ENCODE data around the gene RABGAP1L. TPM values are rescaled to one million over a fixed set of nuclear protein-coding genes. Genes with fewer than 3 reads are reported as not detected.
"Not testable (repeated sequence)": the region's sequence is repeated elsewhere in the genome, so short reads cannot be mapped to it uniquely, and the experiment has no call there.

The RABGAP1L gene
- total RNA-seq, 4 donors from 2014 or later = 170 to 282 (median 182) TPM

- Histone ChIP-seq H3K9me3 (no peaks in the 10 kb centered on the region), H3K36me3 (no peaks in the 10 kb centered on the region), H3K27ac (no peak overlapping the region), H3K4me3 (no peak overlapping the region), H3K27me3 (no peaks in the 10 kb centered on the region), H3K4me1 (no peaks in the 10 kb centered on the region)
- DNase-seq = no peak
- TF ChIP-seq CTCF (IDR thresholded peaks at IDR 0.05) = no peak
- no peak for TF ChIP-seq POLR2A (IDR thresholded peaks at IDR 0.05)
Observed at GRCh38 chr1:174605198-174605597, 445.9 kb downstream of the RABGAP1L start.

DNA sequence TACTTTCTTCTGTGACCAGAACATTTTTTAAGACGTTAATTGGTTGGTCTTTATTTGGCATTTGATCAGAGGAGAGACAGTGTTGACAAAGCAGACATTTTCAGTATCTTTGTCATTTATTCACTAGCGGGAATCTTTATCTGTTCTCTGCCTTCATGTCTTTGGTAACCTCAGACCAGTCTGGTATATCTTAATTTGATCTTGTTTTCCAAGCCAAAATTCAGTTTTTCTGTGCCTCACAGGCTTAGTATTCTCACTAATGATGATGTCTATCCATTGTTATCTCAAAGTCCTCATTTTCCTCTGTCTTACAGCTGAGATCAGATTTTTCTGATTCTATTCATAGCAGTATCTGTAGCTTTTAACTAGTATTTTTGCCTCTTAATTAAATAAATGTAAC, 447.2 kb downstream of the RABGAP1L start:
- Histone ChIP-seq H3K36me3 (no peaks in the 10 kb centered on the region), H3K27ac (no peak overlapping the region), H3K4me3 (no peak overlapping the region), H3K4me1 (no peaks in the 10 kb centered on the region), H3K9me3 (no peaks in the 10 kb centered on the region), H3K27me3 (no peaks in the 10 kb centered on the region)
- no peak for DNase-seq
- TF ChIP-seq CTCF (IDR thresholded peaks at IDR 0.05) = no peak
- TF ChIP-seq POLR2A (IDR thresholded peaks at IDR 0.05) = no peak

DNA sequence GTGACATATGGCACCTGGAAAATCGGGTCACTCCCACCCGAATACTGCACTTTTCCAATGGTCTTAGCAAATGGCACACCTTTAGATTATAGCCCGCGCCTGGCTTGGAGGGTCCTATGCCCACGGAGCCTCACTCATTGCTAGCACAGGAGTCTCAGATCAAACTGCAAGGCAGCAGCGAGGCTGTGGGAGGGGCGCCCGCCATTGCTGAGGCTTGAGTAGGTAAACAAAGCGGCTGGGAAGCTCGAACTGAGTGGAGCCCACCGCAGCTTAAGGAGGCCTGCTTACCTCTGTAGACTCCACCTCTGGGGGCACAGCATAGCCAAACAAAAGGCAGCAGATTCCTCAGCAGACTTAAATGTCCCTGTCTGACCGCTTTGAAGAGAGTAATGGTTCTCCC, 458.6 kb downstream of the RABGAP1L start:
- H3K36me3 ChIP-seq, H3K9me3 ChIP-seq, H3K4me3 ChIP-seq, H3K27ac ChIP-seq, H3K4me1 ChIP-seq, H3K27me3 ChIP-seq, DNase-seq: not testable (repeated sequence)

DNA sequence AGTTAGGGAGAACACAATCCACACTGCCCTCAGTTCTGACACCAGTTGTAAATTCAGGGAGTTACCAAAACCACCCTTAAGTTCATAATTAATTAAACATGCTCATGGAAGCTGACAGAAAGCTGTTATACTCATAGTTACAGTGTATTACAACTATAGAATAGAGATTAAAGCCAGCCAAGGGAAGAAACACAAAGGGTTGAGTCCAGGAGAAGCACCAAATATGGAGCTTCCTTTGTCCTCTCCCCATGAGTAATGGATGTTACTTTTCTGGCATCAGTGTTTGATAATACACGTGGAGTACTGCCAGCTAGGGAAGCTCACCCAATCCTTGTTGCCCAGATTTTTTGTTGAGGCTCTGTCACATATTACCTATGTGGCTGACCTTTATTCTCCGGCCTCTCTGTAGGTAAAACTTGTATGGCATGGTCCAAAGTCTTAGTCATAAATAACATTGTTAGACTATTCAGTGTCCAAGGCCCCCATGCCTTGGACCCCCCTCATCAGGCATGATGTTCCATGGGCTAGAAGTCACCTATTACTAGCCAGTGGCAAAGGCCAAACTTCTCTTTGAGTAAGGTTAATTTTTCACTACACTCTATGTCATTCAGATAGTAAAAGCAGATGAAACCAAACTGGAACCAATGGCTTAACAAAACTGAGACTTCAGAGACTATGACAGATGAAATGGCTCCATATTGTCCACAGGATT, 464.2 kb downstream of the RABGAP1L start:
- H3K27ac ChIP-seq = peak overlapping the region in 1 of 4 donors; percentile 14
- H3K27me3 ChIP-seq = no peaks in the 10 kb centered on the region
- DNase-seq = no peak
- H3K36me3 ChIP-seq = no peaks in the 10 kb centered on the region
- TF ChIP-seq POLR2A (IDR thresholded peaks at IDR 0.05) (no peak), CTCF (IDR thresholded peaks at IDR 0.05) (no peak)
- no peaks in the 10 kb centered on the region for H3K9me3 ChIP-seq
- H3K4me1 ChIP-seq = no peaks in the 10 kb centered on the region
- no peak overlapping the region for H3K4me3 ChIP-seq

- Histone ChIP-seq H3K27me3 (no peaks in the 10 kb centered on the region), H3K9me3 (no peaks in the 10 kb centered on the region), H3K27ac (no peak overlapping the region), H3K4me1 (no peaks in the 10 kb centered on the region), H3K36me3 (no peaks in the 10 kb centered on the region), H3K4me3 (no peak overlapping the region)
- TF ChIP-seq CTCF (IDR thresholded peaks at IDR 0.05) (no peak), POLR2A (IDR thresholded peaks at IDR 0.05) (no peak)
- DNase-seq = no peak
Observed at GRCh38 chr1:174626031-174627025, 467.0 kb downstream of the RABGAP1L start.

DNA sequence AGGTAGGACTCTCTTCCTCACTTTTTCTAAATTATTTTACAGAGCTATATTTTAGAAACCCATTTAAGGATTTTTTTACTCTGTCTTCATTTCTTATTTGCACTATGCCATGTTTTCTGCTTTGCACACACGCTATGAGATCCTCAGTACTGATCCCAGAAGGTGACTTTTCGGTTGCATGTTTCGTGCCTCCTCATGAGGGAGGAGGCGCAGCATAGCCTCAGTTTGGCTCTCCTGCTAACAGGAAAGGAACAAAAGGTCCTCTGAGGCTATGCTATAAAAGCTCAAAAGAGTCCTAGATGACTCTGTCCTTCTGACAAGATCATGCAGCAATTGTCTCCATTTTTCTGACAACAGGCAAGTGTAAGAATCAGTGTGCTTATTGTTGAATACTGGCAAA, 478.2 kb downstream of the RABGAP1L start:
- Histone ChIP-seq H3K4me3 (no peak overlapping the region), H3K9me3 (no peaks in the 10 kb centered on the region), H3K4me1 (no peaks in the 10 kb centered on the region), H3K27me3 (no peaks in the 10 kb centered on the region), H3K36me3 (peaks cover 0 to 11% (median 0%) of the 10 kb centered on the region in 3 donors), H3K27ac (no peak overlapping the region)
- TF ChIP-seq CTCF (IDR thresholded peaks at IDR 0.05) (no peak), POLR2A (IDR thresholded peaks at IDR 0.05) (no peak)
- no peak for DNase-seq

Measured in Peyer's patch (tissue), 4 donors.